HG03139 (cell line): Measurements from ENCODE around the gene MOG.
"Not testable (repeated sequence)": the region's sequence is repeated elsewhere in the genome, so short reads cannot be mapped to it uniquely, and the experiment has no call there.

Experiments used
- ATAC-seq: cut with Tn5 transposase; IDR thresholded peaks from one replicate; pipeline ENCODE4 v1.9.1; 2021; ENCODE audit not compliant: unreplicated experiment

The MOG gene

GRCh38 chr6:29637247-29637646 lies 19.6 kb upstream of the MOG start:
- ATAC-seq = no peak

GRCh38 chr6:29641430-29642148 lies 15.3 kb upstream of the MOG start:
- ATAC-seq = no peak

DNA sequence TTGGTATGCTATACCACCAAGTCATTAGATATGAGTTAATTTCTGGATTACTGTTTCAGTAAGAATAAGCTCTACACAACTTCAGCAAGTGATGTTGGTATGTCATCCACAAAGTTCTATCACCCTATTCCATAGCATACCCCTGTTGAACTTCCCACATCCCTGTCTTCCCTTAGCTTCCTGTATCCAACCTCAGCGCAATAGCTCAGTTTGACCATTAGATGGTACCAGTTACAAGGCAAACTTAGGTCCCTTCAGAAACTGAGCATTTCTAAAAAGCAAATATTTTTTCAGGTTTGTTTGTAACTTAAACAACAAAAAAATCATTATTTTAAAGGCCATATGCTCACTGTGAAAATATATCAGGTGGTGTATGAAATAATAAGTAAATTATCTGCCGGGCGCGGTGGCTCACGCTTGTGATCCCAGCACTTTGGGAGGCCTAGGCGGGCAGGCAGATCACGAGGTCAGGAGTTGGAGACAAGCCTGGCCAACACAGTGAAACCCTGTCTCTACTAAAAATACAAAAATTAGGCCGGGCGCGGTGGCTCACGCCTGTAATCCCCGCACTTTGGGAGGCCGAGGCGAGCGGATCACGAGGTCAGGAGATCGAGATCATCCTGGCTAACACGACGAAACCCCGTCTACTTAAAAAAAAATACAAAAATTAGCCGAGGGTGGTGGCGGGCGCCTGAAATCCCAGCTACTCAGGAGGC lies 8.8 kb upstream of the MOG start:
- no peak for ATAC-seq

GRCh38 chr6:29649701-29650673 lies 6.9 kb upstream of the MOG start:
- ATAC-seq = peak; percentile 96

DNA sequence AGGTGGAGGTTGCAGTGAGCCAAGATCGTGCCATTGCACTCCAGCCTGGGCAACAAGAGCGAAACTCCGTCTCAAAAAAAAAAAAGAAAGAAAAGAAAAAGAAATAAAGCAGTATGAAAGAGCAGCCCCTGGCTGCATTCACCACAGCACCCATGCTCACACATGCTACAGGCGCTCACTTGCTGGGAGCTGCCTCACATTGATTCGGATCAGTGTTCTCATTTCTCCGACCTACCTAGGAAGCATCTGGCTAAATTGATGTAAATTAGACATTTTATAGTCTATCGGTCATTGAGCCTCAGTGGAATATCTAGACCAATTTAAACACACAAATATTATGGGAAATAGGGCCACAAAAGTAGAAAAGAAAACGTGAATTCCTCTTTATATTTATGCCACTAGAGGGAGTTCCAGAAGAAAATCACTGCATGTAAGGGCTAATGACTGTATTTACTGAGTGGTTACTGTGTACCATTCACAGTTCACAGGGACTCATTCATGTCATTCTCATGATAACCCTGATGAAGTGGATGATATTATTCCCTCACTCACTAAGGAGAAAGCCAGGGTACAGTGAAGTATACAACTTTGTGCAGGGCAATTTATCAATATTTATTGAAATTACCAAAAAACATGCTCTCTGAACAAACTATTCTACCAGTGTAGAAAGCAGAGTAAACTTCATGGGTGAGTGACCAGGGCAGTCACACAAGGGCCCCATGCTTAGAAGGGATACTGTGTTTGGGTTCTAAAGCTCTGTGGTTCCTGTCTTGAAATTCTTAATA lies 5.3 kb upstream of the MOG start:
- no peak for ATAC-seq

DNA sequence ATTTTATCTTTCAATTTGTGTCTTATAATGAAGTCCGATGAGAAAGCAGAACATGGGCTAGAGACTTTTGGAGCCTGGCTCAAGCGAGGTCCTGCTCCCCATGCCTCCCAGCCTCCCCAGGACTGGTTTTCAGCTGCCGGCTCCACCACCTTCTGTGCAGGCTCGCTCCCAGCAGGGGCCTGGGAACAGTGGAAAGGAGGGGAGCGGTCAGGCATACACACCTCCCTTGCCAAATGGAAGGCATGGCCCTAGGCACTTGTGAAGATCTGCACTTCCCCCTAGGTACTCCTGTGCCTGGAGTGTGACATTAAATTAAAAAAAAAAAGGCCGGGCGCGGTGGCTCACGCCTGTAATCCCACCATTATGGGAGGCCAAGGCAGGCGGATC lies 4.7 kb upstream of the MOG start:
- no peak for ATAC-seq

GRCh38 chr6:29653452-29654038 lies 3.3 kb upstream of the MOG start:
- no peak for ATAC-seq

DNA sequence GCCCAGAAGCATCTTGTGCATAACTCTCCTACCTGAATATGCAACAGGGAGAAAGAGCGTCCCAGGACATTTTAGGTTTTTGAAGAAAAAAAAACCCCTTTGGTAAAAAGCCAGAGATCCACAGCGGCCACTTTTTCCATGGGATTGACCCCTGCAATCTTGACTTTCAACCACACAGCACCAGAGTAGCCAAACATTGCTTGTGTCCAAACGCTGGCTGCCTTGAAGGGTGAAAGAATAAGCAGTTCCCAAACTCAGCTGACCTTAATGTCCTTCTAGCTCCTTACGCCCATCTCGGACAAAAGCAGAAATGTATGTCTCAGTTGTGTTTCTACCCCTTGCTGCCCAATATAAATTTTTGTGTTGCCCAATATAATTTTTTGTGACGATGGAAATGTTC lies 1.2 kb upstream of the MOG start:
- no peak for ATAC-seq

DNA sequence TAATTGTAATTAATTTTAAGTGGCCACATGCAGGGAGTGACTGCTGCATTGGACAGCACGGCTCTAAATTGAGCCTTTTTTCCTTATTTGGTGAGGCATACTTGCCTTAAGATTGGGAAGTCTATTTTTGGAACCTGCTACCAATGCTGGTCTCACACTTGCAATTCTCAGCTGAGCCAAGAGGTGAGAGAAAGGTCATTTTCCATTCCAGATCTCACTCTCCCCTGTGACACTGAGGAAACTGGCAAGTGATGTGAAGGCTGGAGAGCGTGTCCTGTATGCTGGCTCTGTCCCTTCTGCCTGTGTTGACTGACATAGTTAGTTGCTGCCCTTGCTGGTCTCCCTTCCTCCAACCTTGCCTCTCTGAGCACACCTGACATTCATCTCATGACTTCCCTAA lies 735 bp upstream of the MOG start:
- ATAC-seq = no peak

DNA sequence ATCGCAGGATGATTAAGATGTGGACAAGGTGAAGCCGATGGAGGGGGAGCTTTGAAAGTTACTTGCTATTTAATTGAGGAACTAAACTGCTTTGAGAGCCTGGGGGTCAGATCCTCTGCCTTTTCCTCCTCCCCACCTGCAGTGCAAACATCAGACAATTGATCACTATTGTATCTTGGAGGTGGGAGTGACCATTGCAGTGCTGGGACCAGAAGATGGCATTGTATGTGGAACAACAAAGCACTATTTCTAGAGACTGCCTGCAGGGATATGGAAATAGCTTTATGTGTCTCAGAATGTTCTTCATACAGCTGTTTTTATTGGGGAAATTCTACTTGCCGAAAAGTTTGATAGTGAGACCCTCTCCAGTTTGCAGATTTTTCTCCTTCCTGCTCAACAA lies 4.2 kb downstream of the MOG start:
- ATAC-seq = no peak

DNA sequence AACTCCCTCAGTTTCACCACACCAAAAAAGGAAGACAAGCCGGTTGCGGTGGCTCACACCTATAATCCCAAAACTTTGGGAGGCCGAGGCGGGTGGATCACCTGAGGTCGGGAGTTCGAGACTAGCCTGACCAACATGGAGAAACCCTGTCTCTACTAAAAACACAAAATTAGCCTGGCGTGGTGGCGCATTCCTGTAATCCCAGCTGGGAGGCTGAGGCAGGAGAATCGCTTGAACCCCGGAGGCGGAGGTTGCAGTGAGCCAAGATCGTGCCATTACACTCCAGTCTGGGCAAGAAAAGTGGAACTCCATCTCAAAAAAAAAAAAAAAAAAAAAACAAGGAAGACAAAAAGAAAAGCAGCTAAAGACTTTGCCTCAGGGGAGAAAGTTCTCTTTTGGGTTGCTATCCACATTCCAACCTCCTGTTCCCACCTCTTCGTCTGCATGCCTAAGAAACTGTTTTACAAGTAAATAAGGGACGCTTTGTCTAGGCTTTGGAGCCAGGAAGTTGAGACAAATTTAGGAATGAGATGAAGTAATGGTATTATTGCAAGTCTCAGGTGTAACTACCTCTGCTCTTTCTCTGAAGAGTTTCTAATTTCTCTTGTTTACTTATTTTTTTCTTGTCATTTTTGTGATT lies 4.7 kb downstream of the MOG start:
- not testable (repeated sequence) for ATAC-seq

GRCh38 chr6:29663300-29664042 lies 6.6 kb downstream of the MOG start:
- no peak for ATAC-seq

DNA sequence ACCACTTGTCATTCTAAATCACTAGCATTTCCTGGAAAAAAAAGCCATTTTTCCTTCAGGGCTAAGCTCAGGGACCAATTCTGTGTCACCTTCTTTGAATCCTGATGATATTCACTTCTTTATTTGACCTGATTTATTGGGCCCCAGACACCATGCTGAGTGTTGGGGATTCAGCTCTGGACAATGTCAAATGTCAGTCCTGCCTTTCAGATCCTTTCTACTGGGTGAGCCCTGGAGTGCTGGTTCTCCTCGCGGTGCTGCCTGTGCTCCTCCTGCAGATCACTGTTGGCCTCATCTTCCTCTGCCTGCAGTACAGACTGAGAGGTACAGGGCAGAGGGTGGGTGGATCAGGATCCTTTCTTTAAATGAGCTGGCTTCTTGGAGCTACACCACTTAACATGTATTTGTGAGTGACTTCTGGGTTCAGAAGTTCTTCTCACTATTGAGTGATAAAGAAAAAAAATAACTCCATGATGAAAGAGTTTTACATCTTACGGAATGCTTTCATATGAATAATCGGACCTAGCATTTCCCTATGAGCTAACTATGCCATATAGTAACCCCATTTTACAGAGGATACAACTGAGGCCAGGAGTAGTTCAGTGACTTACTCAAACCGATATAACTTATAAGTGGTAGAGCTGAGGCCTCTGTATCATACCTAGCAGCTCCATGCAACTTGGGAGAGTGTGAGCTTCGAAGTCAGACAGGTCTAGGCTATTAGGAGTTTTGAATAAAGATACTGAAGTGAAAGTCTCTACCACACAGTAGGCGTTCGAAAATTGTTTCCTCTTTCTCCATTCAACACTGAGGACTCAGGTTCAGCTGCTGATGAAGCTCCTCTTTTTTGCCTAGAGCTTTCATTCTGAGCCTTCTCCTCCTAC lies 9.3 kb downstream of the MOG start:
- no peak for ATAC-seq

DNA sequence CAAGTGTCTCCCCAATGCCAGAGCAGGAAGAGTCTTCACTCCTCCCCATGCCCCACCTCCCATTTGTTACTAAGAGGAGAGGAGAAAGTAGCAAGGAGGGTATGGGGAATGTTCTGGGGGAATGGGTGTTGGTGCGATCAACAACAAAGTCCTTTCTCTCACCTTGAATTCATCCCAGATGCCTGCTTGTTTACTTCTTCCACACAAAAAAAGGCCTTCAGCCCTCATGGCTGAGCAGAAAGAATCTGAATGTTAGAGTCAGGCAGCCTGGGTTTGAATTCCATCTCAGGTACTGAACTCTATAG lies 9.9 kb downstream of the MOG start:
- ATAC-seq = no peak

- no peak for ATAC-seq
These were observed 10.3 kb downstream of the MOG start for GRCh38 chr6:29667158-29667557.

DNA sequence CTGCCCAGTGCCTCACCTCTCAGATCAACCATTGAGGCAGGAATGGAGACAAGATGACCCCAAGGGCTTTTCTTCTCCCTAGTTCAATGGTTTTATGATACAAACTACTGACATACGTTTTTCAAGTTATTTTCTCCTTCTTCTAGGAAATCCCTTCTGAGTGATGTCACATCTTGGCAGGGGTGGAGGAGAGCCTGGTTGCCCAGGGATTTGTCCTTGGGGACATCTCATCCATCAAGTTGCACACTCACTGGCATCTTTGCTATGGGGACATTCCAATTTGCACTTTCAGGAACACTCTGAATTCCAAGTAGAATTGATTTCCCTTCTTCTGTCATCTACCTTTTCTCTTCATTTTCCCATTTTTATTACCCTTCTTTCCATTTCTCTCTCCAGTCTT lies 14.1 kb downstream of the MOG start:
- no peak for ATAC-seq

- ATAC-seq = not testable (repeated sequence)
These were observed 15.2 kb downstream of the MOG start for GRCh38 chr6:29672116-29672515.

- no peak for ATAC-seq
These were observed 16.3 kb downstream of the MOG start for GRCh38 chr6:29673161-29673560.
